Neutrophil (primary cell): ENCODE results near the gene PSMA6.

ENCODE experiments used
- H3K27ac ChIP-seq: fragments of 200-600 bp; sonication (generic); 2 replicates; pipeline ENCODE4 v1.5.1; 2016; ENCODE audit warnings: mild to moderate bottlenecking, moderate library complexity
- H3K27me3 ChIP-seq: fragments of 200-600 bp; sonication (generic); 2 replicates; pipeline ENCODE4 v1.6.0; 2016; ENCODE audit warnings: mild to moderate bottlenecking
- H3K36me3 ChIP-seq: fragments of 200-600 bp; sonication (generic); 2 replicates; pipeline ENCODE4 v1.5.1; 2017
- H3K4me1 ChIP-seq, 2 experiments: fragments of 200-600 bp in 1 of 2; sonication (generic) in 1 of 2; 1 replicate in 1 of 2; 2 replicates in 1 of 2; pipeline versions ENCODE4 v1.5.1 to v1.6.1; 2013 to 2016; ENCODE audit warnings: low read depth in 1 of 2, low read length in 1 of 2, mild to moderate bottlenecking in 1 of 2, moderate library complexity in 1 of 2; ENCODE audit not compliant: control insufficient read depth in 1 of 2, insufficient read depth in 1 of 2
- H3K4me3 ChIP-seq, 2 experiments: fragments of 200-600 bp in 1 of 2; sonication (generic) in 1 of 2; 1 replicate in 1 of 2; 2 replicates in 1 of 2; pipeline ENCODE4 v1.5.1; 2013 to 2016; ENCODE audit warnings: low read depth in 1 of 2, low read length in 1 of 2, mild to moderate bottlenecking in 1 of 2, moderate library complexity in 1 of 2
- H3K9me3 ChIP-seq: fragments of 200-600 bp; sonication (generic); 2 replicates; pipeline ENCODE4 v1.5.1; 2016
- CTCF ChIP-seq: fragments of 200-600 bp; sonication (generic); IDR thresholded peaks from 2 replicates; pipeline ENCODE4 v1.5.1; 2016; ENCODE audit warnings: antibody characterized with exemption

The PSMA6 gene

GRCh38 chr14:35304812-35305462 is 12.8 kb downstream of the PSMA6 start:
- no peak overlapping the region for H3K27ac ChIP-seq
- H3K4me3 ChIP-seq, result no peak overlapping the region
- no peak for TF ChIP-seq CTCF
- H3K9me3 ChIP-seq, result no peaks in the 10 kb centered on the region
- H3K36me3 ChIP-seq, result peaks cover 20% of the 10 kb centered on the region
- peaks cover 31 to 33% of the 10 kb centered on the region in 2 experiments for H3K4me1 ChIP-seq
- H3K27me3 ChIP-seq, result no peaks in the 10 kb centered on the region

- H3K27ac ChIP-seq, result no peak overlapping the region
Measured at GRCh38 chr14:35305633-35306032, 13.5 kb downstream of the PSMA6 start.

GRCh38 chr14:35306114-35306513 is 13.9 kb downstream of the PSMA6 start:
- Histone ChIP-seq H3K9me3 (no peaks in the 10 kb centered on the region), H3K36me3 (peaks cover 31% of the 10 kb centered on the region), H3K4me1 (peaks cover 19 to 21% of the 10 kb centered on the region in 2 experiments), H3K27ac (no peak overlapping the region), H3K27me3 (no peaks in the 10 kb centered on the region), H3K4me3 (no peak overlapping the region)
- TF ChIP-seq CTCF, result no peak

More at GRCh38 chr14:35305633-35306032, 13.5 kb downstream of the PSMA6 start:
- Histone ChIP-seq H3K27me3 (no peaks in the 10 kb centered on the region), H3K9me3 (no peaks in the 10 kb centered on the region), H3K36me3 (peaks cover 26% of the 10 kb centered on the region), H3K4me1 (peaks cover 24 to 26% of the 10 kb centered on the region in 2 experiments), H3K4me3 (no peak overlapping the region)
- TF ChIP-seq CTCF, result no peak

- peaks cover 5 to 6% of the 10 kb centered on the region in 2 experiments for H3K4me1 ChIP-seq
- no peak for TF ChIP-seq CTCF
- H3K36me3 ChIP-seq, result peaks cover 60% of the 10 kb centered on the region
- no peak overlapping the region for H3K27ac ChIP-seq
- H3K9me3 ChIP-seq, result no peaks in the 10 kb centered on the region
- no peaks in the 10 kb centered on the region for H3K27me3 ChIP-seq
- no peak overlapping the region for H3K4me3 ChIP-seq
Measured at GRCh38 chr14:35317820-35318219, 25.6 kb downstream of the PSMA6 start.

GRCh38 chr14:35319509-35319908 is 27.3 kb downstream of the PSMA6 start:
- Histone ChIP-seq H3K4me3 (no peak overlapping the region), H3K27ac (no peak overlapping the region), H3K9me3 (no peaks in the 10 kb centered on the region), H3K27me3 (no peaks in the 10 kb centered on the region), H3K36me3 (peaks cover 44% of the 10 kb centered on the region), H3K4me1 (peaks cover 5 to 6% of the 10 kb centered on the region in 2 experiments)
- TF ChIP-seq CTCF, result no peak
